ENCODE measurements around the gene CAMKK2. TPM values are rescaled to one million over a fixed set of nuclear protein-coding genes. Genes with fewer than 3 reads are reported as not detected.

Gene CAMKK2
- total and polyA plus RNA-seq, 9 of the 15 experiments (the other 6 are each of a cell fraction or from before 2014, with no cell fraction given) = 4.3 to 32.0 (median 18.2) TPM

DNA sequence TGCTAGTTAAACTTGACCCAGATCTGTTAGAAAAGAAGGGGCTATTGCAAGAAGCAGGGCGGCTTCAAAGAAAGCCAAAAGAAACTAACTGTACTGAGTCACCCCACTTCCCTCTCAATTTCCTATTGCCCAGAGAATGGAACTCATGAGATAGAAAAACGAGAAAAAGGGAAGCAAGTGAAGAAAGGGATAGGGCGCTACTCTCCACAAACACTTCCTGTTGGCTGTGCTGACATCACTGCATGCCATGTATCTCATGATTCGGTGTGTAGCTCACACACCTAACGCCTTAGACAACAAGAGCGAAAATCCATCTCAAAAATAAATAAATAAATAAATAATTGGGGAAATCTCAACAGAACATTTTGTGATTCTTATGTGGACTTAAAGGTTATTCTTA lies 99.6 kb downstream of the CAMKK2 start:
- H3K36me3 ChIP-seq (ENCODE audit: control insufficient read depth, insufficient read depth, low read length) = no peaks in the 10 kb centered on the region
- in situ Hi-C loops (cut with MboI) = no loop called here
- intact Hi-C loops (cut with micrococcal nuclease) = no loop called here
- CTCF ChIA-PET (ENCODE audit: low intra/inter-chr PET ratio) = no interaction called here
- H3K9me3 ChIP-seq (replicated peaks; ENCODE audit: control insufficient read depth, insufficient read depth, low read depth, low read length) = no peaks in the 10 kb centered on the region
- peaks cover 7 to 20% of the 10 kb centered on the region in 2 experiments; a peak in 4 of 5 replicates for H3K4me1 ChIP-seq (replicated peaks in 1 of 2; ENCODE audit: control insufficient read depth in 2 of 2, insufficient read depth in 2 of 2, low read length in 2 of 2)
- H3K9ac ChIP-seq (ENCODE audit: insufficient read depth in 1 of 2, low read depth in 2 of 2, low read length in 2 of 2) = no peak overlapping the region
- POLR2A ChIA-PET = no interaction called here
- no peaks in the 10 kb centered on the region for H4K20me1 ChIP-seq (replicated peaks; ENCODE audit: control insufficient read depth, insufficient read depth, low read length)
- no TSS peak for BruUV-seq (replicated peaks)
- peak; percentile 40 for FAIRE-seq
- H3K27ac ChIP-seq (ENCODE audit: extremely low read depth, low read depth, low read length) = peak overlapping the region; percentile 35; the same call in 1 of the 3 replicates
- H2AFZ ChIP-seq (ENCODE audit: low read depth, low read length) = peak overlapping the region; percentile 83
- no peaks in the 10 kb centered on the region for H3K79me2 ChIP-seq (ENCODE audit: control insufficient read depth, insufficient read depth, low read length)
- no peaks in the 10 kb centered on the region for H3K9me1 ChIP-seq (ENCODE audit: control insufficient read depth, insufficient read depth, low read length)
- H3K4me3 ChIP-seq = no peak overlapping the region
- H3K27me3 ChIP-seq (ENCODE audit: control insufficient read depth in 2 of 2, insufficient read depth in 2 of 2, low read length in 2 of 2) = no peaks in the 10 kb centered on the region
- DNase-seq (ENCODE audit: extremely low read depth in 1 of 4, low spot score in 3 of 4) = peak in 1 of 4 experiments; percentile 32
- no peak overlapping the region for H3K4me2 ChIP-seq (ENCODE audit: insufficient read depth, low read length)
- ATAC-seq = peak; percentile 37
- 54% methylated on average over 6 of the region's 6 CpGs for WGBS (ENCODE audit: insufficient coverage, low coverage, missing lambda C conversion rate)
- TF ChIP-seq, protein P1, sequence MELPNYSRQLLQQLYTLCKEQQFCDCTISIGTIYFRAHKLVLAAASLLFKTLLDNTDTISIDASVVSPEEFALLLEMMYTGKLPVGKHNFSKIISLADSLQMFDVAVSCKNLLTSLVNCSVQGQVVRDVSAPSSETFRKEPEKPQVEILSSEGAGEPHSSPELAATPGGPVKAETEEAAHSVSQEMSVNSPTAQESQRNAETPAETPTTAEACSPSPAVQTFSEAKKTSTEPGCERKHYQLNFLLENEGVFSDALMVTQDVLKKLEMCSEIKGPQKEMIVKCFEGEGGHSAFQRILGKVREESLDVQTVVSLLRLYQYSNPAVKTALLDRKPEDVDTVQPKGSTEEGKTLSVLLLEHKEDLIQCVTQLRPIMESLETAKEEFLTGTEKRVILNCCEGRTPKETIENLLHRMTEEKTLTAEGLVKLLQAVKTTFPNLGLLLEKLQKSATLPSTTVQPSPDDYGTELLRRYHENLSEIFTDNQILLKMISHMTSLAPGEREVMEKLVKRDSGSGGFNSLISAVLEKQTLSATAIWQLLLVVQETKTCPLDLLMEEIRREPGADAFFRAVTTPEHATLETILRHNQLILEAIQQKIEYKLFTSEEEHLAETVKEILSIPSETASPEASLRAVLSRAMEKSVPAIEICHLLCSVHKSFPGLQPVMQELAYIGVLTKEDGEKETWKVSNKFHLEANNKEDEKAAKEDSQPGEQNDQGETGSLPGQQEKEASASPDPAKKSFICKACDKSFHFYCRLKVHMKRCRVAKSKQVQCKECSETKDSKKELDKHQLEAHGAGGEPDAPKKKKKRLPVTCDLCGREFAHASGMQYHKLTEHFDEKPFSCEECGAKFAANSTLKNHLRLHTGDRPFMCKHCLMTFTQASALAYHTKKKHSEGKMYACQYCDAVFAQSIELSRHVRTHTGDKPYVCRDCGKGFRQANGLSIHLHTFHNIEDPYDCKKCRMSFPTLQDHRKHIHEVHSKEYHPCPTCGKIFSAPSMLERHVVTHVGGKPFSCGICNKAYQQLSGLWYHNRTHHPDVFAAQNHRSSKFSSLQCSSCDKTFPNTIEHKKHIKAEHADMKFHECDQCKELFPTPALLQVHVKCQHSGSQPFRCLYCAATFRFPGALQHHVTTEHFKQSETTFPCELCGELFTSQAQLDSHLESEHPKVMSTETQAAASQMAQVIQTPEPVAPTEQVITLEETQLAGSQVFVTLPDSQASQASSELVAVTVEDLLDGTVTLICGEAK (IDR thresholded peaks at IDR 0.05) = 0 out of 2 replicates have a peak, but pooled peaks have one; percentile 17
- TF ChIP-seq, protein P1 (CRISPR knock-in tag; IDR thresholded peaks at IDR 0.05) = no peak
- TF ChIP-seq ZNF766 (CRISPR knock-in tag; conservative IDR thresholded peaks at IDR 0.05) = no peak
- TF ChIP-seq GABPB1 (CRISPR knock-in tag; IDR thresholded peaks at IDR 0.05) = 0 out of 2 replicates have a peak, but pooled peaks have one; percentile 16
- TF ChIP-seq ATF7 (IDR thresholded peaks at IDR 0.05) = peak; percentile 26; the same call in 1 of the 2 replicates
- no peak for TF ChIP-seq TCF7L2 (IDR thresholded peaks at IDR 0.05; ENCODE audit: low read depth, low read length)
- no peak for TF ChIP-seq HMGN3 (IDR thresholded peaks at IDR 0.05; ENCODE audit: borderline replicate concordance, extremely low read depth, insufficient read length, low read depth, low read length)
- peak; percentile 25; the same call in 1 of the 2 replicates for TF ChIP-seq GABPA (tag; conservative IDR thresholded peaks at IDR 0.05; ENCODE audit: low read depth)
- TF ChIP-seq CREM (IDR thresholded peaks at IDR 0.05; ENCODE audit: low read depth) = peak; percentile 61; the same call in 1 of the 2 replicates
- TF ChIP-seq DPF2 (IDR thresholded peaks at IDR 0.05) = peak; percentile 34; the same call in 1 of the 2 replicates
- TF ChIP-seq ZNF707 (CRISPR knock-in tag; conservative IDR thresholded peaks at IDR 0.05) = 0 out of 2 replicates have a peak, but pooled peaks have one; percentile 39
- peak; percentile 30; the same call in 1 of the 2 replicates for TF ChIP-seq SPI1 (IDR thresholded peaks at IDR 0.05; ENCODE audit: borderline replicate concordance, low read depth, low read length)
- no peak for TF ChIP-seq ZNF445 (CRISPR knock-in tag; IDR thresholded peaks at IDR 0.05; ENCODE audit: low read depth)

All from K562 (cell line).